ENCODE data around the gene CDH4. TPM values are rescaled to one million over a fixed set of nuclear protein-coding genes. Genes with fewer than 3 reads are reported as not detected.

Gene CDH4
- total and polyA plus RNA-seq, 2 of the 8 experiments (the other 6 are each of a cell fraction or from before 2014, with no cell fraction given): 4.3 to 7.9 TPM

DNA sequence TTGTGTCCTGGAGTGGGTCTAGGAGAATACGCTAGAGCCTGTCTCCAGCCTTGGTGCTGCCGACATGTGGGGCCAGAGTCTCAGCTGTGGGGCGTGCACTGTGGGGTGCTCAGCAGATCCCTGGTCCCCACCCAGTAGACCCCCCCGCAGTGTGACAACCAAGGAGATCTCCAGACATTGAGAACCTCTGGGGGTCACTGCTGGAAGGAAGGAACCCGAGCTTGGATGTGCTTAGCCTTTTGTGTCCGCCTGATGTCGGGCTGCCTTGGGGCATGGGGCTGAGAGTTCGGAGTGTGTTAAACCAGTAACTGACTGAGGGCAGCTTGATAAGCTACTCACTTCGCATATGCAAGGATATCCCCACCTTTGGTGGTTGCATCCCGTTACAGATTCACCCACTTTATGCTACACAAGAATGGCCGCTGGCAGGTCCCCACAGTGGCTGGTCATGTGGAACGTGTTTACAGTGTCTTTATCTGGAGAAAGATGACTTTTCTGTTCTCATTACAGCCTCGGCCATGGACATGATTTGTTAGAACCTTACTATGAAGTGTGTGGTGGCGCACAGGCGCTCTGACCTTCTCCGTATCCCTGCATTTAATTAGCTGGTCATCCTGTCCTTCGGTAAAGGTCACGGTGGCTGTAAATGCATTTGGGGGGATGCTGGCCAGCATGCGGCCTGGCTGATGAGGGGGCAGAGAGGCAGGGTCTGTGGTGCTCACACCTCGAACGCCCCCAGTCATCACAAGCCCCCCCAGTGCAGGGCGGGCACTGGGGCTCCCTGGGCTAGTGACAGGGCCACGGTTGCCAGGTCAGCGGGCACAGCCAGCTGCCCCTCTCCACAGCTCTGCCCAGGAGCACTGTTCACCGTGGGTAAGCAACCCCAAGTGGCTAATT is 446.8 kb downstream of the CDH4 start:
- no peak overlapping the region for H3K9ac ChIP-seq (replicated peaks in 1 of 4; ENCODE audit: extremely low read depth in 1 of 4, low read depth in 3 of 4, low read length in 3 of 4)
- no peak for FAIRE-seq
- H3K36me3 ChIP-seq (ENCODE audit: control insufficient read depth in 2 of 4, insufficient read depth in 4 of 4, low read length in 3 of 4): no peaks in the 10 kb centered on the region
- no peaks in the 10 kb centered on the region for H3K79me2 ChIP-seq (ENCODE audit: control insufficient read depth in 1 of 2, insufficient read depth in 2 of 2, low read length in 2 of 2)
- 93% methylated on average over 23 of the region's 25 CpGs; no CpG with 5 or more reads in 1 of the 2 experiments for WGBS, 2 experiments (ENCODE audit: extremely low coverage in 1 of 2, insufficient coverage in 1 of 2, insufficient read length in 1 of 2, insufficient replicate concordance in 2 of 2, low coverage in 1 of 2, low lambda C conversion rate in 2 of 2, missing lambda C conversion rate in 1 of 2)
- H3K56ac ChIP-seq (replicated peaks; ENCODE audit: insufficient read length, low read depth, low read length): no peak overlapping the region
- no peak overlapping the region for H3K14ac ChIP-seq (ENCODE audit: insufficient read length)
- H2BK12ac ChIP-seq (ENCODE audit: low read depth, low read length): no peak overlapping the region
- H3K23ac ChIP-seq (ENCODE audit: insufficient read length): no peak overlapping the region
- POLR2A ChIA-PET (ENCODE audit: partially characterized antibody): no interaction called here
- no peaks in the 10 kb centered on the region for H3K4me1 ChIP-seq (replicated peaks in 1 of 4; ENCODE audit: control insufficient read depth in 3 of 4, insufficient read depth in 4 of 4, low read length in 3 of 4)
- H2BK120ac ChIP-seq (replicated peaks; ENCODE audit: low read depth, low read length): no peak overlapping the region
- H3K9me3 ChIP-seq (ENCODE audit: insufficient read depth in 2 of 2, low read depth in 1 of 2, low read length in 1 of 2): no peaks in the 10 kb centered on the region; a peak in 1 of 4 replicates
- no peak overlapping the region for H2AFZ ChIP-seq (ENCODE audit: low read length)
- no peaks in the 10 kb centered on the region for H3K23me2 ChIP-seq (ENCODE audit: low read depth, low read length)
- no peak overlapping the region for H3K4me2 ChIP-seq (ENCODE audit: insufficient read depth in 1 of 2, low read depth in 2 of 2, low read length in 2 of 2)
- no peak overlapping the region for H4K91ac ChIP-seq (replicated peaks; ENCODE audit: insufficient read length, low read length)
- no peak overlapping the region for H3K18ac ChIP-seq (ENCODE audit: extremely low read depth, low read length)
- H4K5ac ChIP-seq (ENCODE audit: insufficient read length, low read depth, low read length): no peak overlapping the region
- no peak overlapping the region for H2BK5ac ChIP-seq (ENCODE audit: low read depth, low read length)
- H2AK5ac ChIP-seq (ENCODE audit: low read depth, low read length): no peak overlapping the region
- H3K4me3 ChIP-seq (ENCODE audit: extremely low read depth in 1 of 4, insufficient read depth in 2 of 4, low read depth in 3 of 4, low read length in 4 of 4): no peak overlapping the region
- no peak overlapping the region for H3K4ac ChIP-seq (replicated peaks; ENCODE audit: insufficient read length, low read depth, low read length)
- H3K27me3 ChIP-seq (replicated peaks in 1 of 4; ENCODE audit: control insufficient read depth in 3 of 4, extremely low read depth in 1 of 4, insufficient read depth in 3 of 4, low read length in 3 of 4): peaks cover 0 to 5% (median 0%) of the 10 kb centered on the region in 4 experiments; a peak in 4 of 7 replicates
- no peak overlapping the region for H4K8ac ChIP-seq (ENCODE audit: extremely low read depth, insufficient read depth, low read length)
- no peak overlapping the region for H2BK15ac ChIP-seq (ENCODE audit: low read length)
- H4K20me1 ChIP-seq (replicated peaks in 1 of 2; ENCODE audit: control insufficient read depth in 1 of 2, insufficient read depth in 2 of 2, low read length in 2 of 2): no peaks in the 10 kb centered on the region
- no peak overlapping the region for H3K27ac ChIP-seq (ENCODE audit: low read depth, low read length)
- TF ChIP-seq KDM4A (IDR thresholded peaks at IDR 0.05; ENCODE audit: low read depth, low read length, severe bottlenecking) (no peak), RBBP5 (IDR thresholded peaks at IDR 0.05; ENCODE audit: borderline replicate concordance, low read depth, low read length) (no peak), SIRT6 (IDR thresholded peaks at IDR 0.05; ENCODE audit: low read length) (no peak)
- TF ChIP-seq, protein P1, sequence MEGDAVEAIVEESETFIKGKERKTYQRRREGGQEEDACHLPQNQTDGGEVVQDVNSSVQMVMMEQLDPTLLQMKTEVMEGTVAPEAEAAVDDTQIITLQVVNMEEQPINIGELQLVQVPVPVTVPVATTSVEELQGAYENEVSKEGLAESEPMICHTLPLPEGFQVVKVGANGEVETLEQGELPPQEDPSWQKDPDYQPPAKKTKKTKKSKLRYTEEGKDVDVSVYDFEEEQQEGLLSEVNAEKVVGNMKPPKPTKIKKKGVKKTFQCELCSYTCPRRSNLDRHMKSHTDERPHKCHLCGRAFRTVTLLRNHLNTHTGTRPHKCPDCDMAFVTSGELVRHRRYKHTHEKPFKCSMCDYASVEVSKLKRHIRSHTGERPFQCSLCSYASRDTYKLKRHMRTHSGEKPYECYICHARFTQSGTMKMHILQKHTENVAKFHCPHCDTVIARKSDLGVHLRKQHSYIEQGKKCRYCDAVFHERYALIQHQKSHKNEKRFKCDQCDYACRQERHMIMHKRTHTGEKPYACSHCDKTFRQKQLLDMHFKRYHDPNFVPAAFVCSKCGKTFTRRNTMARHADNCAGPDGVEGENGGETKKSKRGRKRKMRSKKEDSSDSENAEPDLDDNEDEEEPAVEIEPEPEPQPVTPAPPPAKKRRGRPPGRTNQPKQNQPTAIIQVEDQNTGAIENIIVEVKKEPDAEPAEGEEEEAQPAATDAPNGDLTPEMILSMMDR (IDR thresholded peaks at IDR 0.05; ENCODE audit: control extremely low read depth in 1 of 3, insufficient read depth in 1 of 3, low read depth in 1 of 3, low read length in 3 of 3): no peak
- CTCF ChIA-PET (ENCODE audit: partially characterized antibody): interaction anchor here (1.1 kb wide), 2 partner anchors 13 to 27 kb away, joined by 3 read pairs; no protein-coding TSS in a partner anchor
- no peak overlapping the region for H2BK20ac ChIP-seq (ENCODE audit: low read length)
- no peaks in the 10 kb centered on the region for H3K79me1 ChIP-seq (ENCODE audit: low read depth, low read length)
- DNase-seq (ENCODE audit: low read depth in 1 of 2, low spot score in 2 of 2): no peak

All from H1 (cell line).